Dermis microvascular lymphatic vessel endothelial cell (primary cell): ENCODE measurements around the gene EDARADD. TPM values are rescaled to one million over a fixed set of nuclear protein-coding genes. Genes with fewer than 3 reads are reported as not detected.

Source experiments
- DNase-seq, 2 donors: peaks; one replicate each; pipeline versions ENCODE4 v3.0.0 to v3.0.0-alpha.2; 2010; ENCODE audit warnings: low read depth in 2 of 2
- total RNA-seq: library from RNA; depleted of rRNA; stranded (reverse); fragments of >200 nt; gene quantifications from 2 replicates; pipeline ENCODE4 v1.2.1, GENCODE V29; 2014

The EDARADD gene
- total RNA-seq, 1 donor from 2014 or later = under 0.01 TPM

- no peak for DNase-seq
These were observed 1.9 kb upstream of the EDARADD start for GRCh38 chr1:236392182-236392581.

GRCh38 chr1:236394879-236395229 is 768 bp downstream of the EDARADD start:
- DNase-seq = peak in 1 of 2 donors; percentile 3

DNA sequence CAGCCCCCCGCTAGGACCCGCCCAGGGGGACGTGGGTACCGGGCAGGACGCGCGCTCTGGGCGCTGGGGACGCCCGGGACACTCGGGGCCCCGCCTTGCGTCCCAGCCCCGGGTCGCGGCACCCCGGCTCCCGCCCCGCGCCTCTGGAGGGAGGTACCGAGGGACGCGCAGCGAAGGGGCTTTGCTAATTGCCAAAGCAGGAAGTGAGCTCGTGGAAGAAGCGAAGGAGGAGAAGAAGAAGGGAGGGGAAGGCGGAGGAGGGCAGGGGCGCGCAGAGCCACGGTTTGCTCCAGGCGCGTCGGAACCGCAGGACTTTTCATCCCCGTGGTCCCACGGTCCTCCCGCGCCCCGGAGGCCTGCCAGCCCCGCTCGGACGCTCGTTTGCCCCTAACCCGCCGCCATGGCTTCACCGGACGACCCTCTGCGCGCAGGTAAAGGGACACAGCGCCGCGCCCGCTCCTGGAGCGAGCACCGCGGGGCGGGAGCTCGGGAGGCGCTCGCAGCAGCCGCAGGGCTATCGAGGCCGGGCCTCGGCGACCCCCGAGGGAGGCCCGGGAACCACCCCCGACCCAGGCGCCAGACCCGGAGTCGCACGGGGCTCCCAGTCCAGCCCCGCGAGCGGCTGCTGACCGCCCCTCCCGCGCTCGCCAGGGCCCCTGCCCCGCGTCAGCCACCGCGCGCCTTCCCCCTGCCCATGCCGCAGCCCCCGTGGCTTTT is 1.3 kb downstream of the EDARADD start:
- DNase-seq = no peak

GRCh38 chr1:236395947-236396664 is 2.0 kb downstream of the EDARADD start:
- DNase-seq = no peak

DNA sequence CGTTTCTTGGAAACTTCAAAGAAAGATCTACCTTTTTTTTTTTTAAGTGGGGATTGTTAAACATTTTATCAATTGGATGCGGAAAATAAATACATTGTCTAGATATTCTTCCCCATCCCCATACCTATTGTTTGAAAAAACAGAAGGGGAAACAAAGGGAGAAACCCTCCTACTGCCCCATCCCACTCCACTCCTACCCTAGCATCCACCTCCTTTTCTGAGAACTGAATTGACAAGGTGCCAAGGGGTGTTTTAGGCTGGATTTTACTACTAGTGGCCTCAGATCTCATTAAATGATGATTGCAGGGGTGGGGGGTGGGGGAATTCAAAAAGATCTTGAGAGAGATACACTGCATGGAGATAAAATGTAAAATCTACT is 2.6 kb downstream of the EDARADD start:
- DNase-seq = no peak

- no peak for DNase-seq
These were observed 3.2 kb downstream of the EDARADD start for GRCh38 chr1:236397173-236397759.

DNA sequence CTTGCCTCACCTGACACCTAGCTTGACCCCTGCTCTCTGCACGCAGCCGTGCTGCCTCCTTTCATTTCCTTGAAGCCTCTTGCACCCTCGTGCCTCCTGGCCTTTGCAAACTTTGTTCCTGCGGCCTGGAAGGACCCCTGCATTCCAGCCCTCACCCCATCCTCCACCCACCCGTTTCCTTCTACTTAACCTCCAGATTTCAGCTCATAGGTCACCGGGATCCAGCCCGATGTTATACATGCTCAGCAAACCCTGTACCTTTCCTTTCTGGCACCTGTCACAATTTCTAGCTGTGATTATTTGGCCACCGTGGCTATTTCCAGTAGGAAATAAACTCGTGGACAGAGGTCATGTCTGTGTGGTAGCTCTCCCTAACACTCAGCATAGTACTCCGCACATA is 4.5 kb downstream of the EDARADD start:
- no peak for DNase-seq

DNA sequence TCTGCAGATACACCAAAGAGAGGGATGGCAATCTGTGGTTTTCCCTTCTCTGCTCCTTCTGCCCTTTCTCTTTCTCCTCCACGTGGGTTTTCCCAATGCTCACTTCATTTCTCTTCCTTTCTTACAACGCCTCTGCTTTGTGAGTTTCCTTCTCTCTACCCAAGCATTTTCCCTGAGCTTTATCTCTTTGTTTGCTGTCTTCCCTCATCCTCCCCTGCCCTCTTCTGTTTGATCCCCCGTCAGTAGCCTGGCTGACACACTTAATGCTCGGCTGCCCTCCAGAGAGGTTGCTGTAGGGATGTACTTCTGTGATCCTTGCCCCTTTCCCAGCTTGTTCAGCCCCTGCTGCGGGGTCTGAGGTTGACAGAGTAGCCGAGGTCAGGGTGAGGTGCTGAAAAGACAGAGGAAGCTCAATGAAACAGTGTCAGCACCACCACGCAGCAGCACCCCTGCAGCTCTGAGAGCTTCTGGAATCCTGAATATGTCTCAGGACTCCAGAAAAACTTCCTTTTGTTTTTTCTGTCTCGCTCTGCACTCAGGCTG is 6.0 kb downstream of the EDARADD start:
- DNase-seq = no peak

GRCh38 chr1:236401698-236402097 is 7.6 kb downstream of the EDARADD start:
- DNase-seq = no peak

DNA sequence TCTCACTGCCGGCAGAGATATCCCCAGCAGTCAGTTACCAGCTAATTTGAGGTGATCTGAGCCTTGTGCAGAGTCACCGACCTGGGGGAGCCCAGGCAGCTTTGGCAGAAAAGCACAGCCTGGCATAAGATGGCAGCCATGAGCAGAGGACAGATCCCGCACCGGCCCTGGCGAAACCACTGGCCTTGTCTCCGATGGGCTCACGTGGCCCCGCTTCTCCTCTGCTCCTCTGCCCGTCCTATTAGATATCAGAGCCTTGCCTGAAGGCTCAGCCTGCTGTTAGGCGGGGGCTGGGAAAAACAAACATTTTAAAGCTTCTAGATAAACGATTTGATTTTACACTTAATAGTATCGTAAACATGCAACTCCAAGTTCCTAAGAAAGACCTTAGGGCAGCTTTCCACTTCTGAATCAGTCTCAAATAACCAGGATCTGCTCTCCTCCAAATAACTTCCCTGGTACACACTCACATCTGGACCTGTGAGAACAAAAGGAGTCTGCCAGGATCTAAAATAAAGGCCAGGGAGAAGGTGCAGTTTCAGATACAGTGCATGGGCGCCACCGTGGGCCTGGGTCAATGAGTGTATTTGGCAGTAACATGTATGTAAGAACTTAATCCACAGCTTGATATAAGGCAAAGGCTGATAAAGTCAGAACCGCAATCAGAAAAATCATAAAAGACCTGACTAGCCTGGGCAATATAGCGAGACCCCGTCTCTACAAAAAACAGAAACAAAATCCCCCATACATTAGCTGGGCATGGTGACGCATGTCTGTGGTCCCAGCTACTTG is 10.0 kb downstream of the EDARADD start:
- no peak for DNase-seq

DNA sequence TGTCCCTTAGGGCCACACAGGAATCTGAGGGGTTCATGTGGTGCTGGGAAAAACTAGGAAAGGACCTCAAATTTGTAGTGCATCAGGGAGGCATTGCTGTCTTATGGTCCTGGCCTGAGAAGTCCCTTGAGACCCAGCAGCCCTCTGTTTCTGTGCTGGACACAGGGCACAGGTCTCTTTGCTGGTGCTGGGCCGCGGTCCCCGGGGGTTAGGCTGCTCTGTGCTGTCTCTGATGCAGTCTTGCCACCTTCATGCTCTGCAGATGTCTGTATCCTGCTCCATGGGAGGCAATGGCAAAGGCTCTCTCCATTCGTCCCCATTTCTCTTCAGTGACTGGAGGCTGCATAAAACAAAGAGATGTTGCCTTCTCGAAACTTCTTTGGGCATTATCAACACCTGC is 13.0 kb downstream of the EDARADD start:
- no peak for DNase-seq

- DNase-seq = no peak
These were observed 19.6 kb downstream of the EDARADD start for GRCh38 chr1:236413688-236414087.

GRCh38 chr1:236416165-236416564 is 22.1 kb downstream of the EDARADD start:
- DNase-seq = peak; percentile 10 to 11

DNA sequence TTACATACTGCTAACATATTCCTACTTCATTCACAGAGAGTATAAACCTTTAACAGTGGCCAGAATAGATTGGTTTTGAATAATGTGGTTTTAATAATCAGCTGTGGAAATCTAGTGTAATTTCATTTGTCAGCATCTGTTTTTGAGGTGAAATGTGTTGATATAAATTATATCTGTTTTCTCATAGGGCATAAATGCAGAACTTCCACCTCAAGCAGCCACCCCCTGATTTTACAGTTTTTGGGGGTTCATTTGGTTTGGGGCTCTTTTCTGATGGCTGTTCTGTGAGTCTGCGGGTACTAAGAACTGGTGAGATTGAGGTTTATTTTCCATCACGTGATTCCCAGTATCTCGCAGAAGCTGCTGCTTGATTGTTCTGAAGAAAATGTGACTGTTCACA is 23.2 kb downstream of the EDARADD start:
- DNase-seq = no peak

GRCh38 chr1:236419502-236419901 is 25.4 kb downstream of the EDARADD start:
- DNase-seq = no peak

DNA sequence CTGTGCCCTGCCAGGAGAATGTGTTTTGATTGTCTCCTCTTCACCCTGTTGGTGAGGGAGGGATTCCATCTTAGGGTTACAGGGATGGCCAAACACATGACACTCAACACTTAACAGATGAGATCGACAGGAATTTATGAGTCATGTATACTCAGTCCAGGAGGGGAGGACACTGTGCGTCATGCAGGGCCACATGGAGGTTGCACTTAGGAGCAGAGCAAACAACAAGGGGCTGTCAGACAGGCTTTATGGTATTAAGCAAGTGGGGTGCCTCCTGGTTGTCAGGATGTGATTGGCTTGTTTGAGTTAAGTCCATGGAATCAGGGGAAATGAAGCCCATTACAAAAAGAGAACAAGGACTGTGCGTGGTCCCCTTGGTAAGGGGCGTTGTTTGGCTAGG is 26.9 kb downstream of the EDARADD start:
- DNase-seq = peak in 1 of 2 donors; percentile 2

- no peak for DNase-seq
These were observed 27.9 kb downstream of the EDARADD start for GRCh38 chr1:236421850-236422516.

DNA sequence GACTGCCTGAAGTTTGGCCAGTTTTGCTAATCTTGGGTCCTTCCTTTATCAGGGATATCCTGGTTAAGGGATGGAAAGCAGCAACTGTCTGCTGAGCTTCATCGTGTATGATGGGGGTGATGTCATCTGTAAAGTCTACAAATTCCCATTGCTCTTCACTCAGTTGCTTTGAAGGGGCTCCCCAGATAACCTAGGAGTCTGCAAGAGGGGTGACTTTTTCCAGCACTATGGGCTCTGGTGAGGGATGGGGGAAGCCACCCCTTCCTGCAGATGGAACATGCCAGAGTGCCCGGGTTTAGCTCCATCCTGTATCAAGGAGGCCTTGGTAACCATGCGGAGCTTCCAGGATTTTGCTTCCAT is 28.4 kb downstream of the EDARADD start:
- no peak for DNase-seq

GRCh38 chr1:236425031-236425663 is 31.1 kb downstream of the EDARADD start:
- DNase-seq = no peak

DNA sequence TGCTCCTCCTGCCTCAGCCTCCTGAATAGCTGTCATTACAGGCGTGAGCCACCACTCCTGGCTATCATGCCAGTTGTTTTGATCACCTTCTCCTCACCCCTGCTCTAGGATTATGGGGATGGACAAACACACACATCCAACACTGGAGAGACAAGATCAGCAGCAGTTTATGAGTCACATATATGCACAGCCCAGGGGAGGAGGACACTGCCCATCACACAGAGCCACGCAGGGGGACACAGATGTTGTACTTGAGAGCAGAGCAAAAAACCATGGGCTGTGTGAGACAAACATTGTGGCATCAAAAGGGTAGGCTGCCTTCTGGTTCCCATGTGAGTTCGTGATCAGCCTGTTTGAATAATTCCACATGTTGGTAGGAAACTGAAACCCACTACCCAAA is 32.1 kb downstream of the EDARADD start:
- no peak for DNase-seq

DNA sequence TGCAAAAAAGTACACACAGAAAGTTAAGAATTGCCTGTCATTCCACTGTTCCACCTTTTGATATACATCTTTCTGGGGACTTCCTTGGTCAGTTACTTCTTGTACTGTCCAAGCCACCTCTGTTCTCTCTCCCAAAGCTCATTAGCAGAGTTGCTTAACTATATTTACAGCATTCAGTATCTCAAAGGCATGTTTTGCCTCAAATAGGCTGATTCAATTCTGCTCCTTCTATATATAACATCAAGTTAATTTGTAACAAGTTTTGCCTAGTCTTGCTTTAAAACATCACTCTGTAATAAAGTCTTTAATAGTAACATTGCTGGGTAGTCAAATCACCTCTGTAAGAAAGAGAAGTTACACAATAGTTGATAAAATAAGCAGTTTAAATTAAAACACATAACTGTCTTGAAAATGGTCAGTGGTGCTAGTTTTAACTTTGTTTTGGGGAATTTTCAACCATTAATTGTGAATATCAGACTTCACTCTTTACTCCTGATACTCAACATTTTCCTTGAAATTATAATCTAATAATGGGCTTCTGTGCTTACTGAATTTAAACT is 35.7 kb downstream of the EDARADD start:
- DNase-seq = no peak
